GM12878 (cell line): Measurements from ENCODE around the gene AHR. TPM values are rescaled to one million over a fixed set of nuclear protein-coding genes. Genes with fewer than 3 reads are reported as not detected.

ENCODE experiments used
- ATF3 ChIP-seq: IDR thresholded peaks from 2 replicates; pipeline ENCODE4 v1.6.1; 2011; ENCODE audit warnings: low read depth, mild to moderate bottlenecking, low read length, moderate library complexity, borderline replicate concordance; ENCODE audit errors: extremely low read depth
- FOXM1 ChIP-seq: IDR thresholded peaks from 2 replicates; pipeline ENCODE4 v1.6.1; 2012; ENCODE audit warnings: low read depth, mild to moderate bottlenecking, inconsistent platforms, low read length, moderate library complexity
- IKZF2 ChIP-seq, 2 experiments: fragments of 450-650 bp; IDR thresholded peaks; 2 replicates each; pipeline ENCODE4 v1.6.1; 2017; ENCODE audit warnings: mild to moderate bottlenecking in 2 of 2, moderate library complexity in 2 of 2
- KAT2A ChIP-seq: conservative IDR thresholded peaks from 2 replicates; pipeline ENCODE4 v1.6.1; 2011; ENCODE audit warnings: low read depth, low read length; ENCODE audit not compliant: control insufficient read depth
- LARP7 ChIP-seq: fragments of 450-650 bp; IDR thresholded peaks from 2 replicates; pipeline ENCODE4 v1.6.1; 2017; ENCODE audit warnings: mild to moderate bottlenecking
- MXI1 ChIP-seq: fragments of 150-350 bp; IDR thresholded peaks from 2 replicates; pipeline ENCODE4 v1.6.1; 2011; ENCODE audit warnings: low read depth, mild to moderate bottlenecking, inconsistent platforms, low read length, improper control_type of control experiment
- NR2C1 ChIP-seq: fragments of 450-650 bp; IDR thresholded peaks from 2 replicates; pipeline ENCODE4 v1.6.1; 2017; ENCODE audit warnings: antibody characterized with exemption, mild to moderate bottlenecking, moderate library complexity
- NRF1 ChIP-seq: conservative IDR thresholded peaks from 2 replicates; pipeline ENCODE4 v1.6.1; 2011; ENCODE audit warnings: mild to moderate bottlenecking, low read depth, low read length, improper control_type of control experiment
- RAD51 ChIP-seq: fragments of 450-650 bp; IDR thresholded peaks from 2 replicates; pipeline ENCODE4 v1.6.1; 2016; ENCODE audit warnings: moderate library complexity, mild to moderate bottlenecking, inconsistent platforms
- SPI1 ChIP-seq: IDR thresholded peaks from 2 replicates; pipeline ENCODE4 v1.6.1; 2011; ENCODE audit warnings: low read depth, mild to moderate bottlenecking, low read length, moderate library complexity, borderline replicate concordance; ENCODE audit not compliant: insufficient read depth
- TCF7 ChIP-seq: IDR thresholded peaks from 2 replicates; pipeline ENCODE4 v1.6.1; 2014; ENCODE audit warnings: antibody characterized with exemption, borderline replicate concordance
- YY1 ChIP-seq: IDR thresholded peaks from 2 replicates; pipeline ENCODE4 v1.6.1; 2011; ENCODE audit warnings: low read depth, mild to moderate bottlenecking, low read length
- ZNF207 ChIP-seq: fragments of 450-650 bp; IDR thresholded peaks from 2 replicates; pipeline ENCODE4 v1.6.1; 2014; ENCODE audit warnings: antibody characterized with exemption, mild to moderate bottlenecking, borderline replicate concordance
- ZNF384 ChIP-seq: IDR thresholded peaks from 2 replicates; pipeline ENCODE4 v1.6.1; 2012; ENCODE audit warnings: low read depth, mild to moderate bottlenecking, low read length, improper control_type of control experiment, borderline replicate concordance
- polyA plus RNA-seq, 11 experiments: library from polyadenylated mRNA; depleted of rRNA in 4 of 11; unstranded in 6 of 11; stranded (reverse) in 5 of 11; fragments of >200 nt; fragmentation: Nextera tagmentation in 4 of 11; fragmentation: Illumina TruSeq in 1 of 11; extraction: Ambion mirVana in 4 of 11; extraction: Trizol in 1 of 11; gene quantifications; 1 replicate in 1 of 11; 2 replicates in 10 of 11; pipeline versions ENCODE4 v1.2.1 to v1.2.3, GENCODE V29; 2011 to 2016; ENCODE audit warnings: inconsistent platforms in 2 of 11, missing spikeins in 2 of 11, low read depth in 1 of 11
- total RNA-seq, 4 experiments: library from RNA; depleted of rRNA in 3 of 4; stranded (reverse); fragments of >200 nt in 3 of 4; fragmentation: Illumina TruSeq in 1 of 4; extraction: Trizol in 1 of 4; gene quantifications; 2 replicates each; pipeline versions ENCODE4 v1.2.1 to v1.2.3, GENCODE V29; 2013 to 2021
- TF ChIP-seq, protein P1 (sequence below): IDR thresholded peaks from 2 replicates; pipeline ENCODE4 v1.6.1; 2012; ENCODE audit warnings: improper control_type of control experiment, low read depth, low read length; ENCODE audit not compliant: insufficient replicate concordance
- TF ChIP-seq, protein P2 (sequence below): fragments of 450-650 bp; IDR thresholded peaks from 2 replicates; pipeline ENCODE4 v1.6.1; 2017; ENCODE audit warnings: antibody characterized with exemption, mild to moderate bottlenecking, moderate library complexity
- TF ChIP-seq, protein P3 (sequence below): fragments of 450-650 bp; formaldehyde crosslinking; IDR thresholded peaks from 2 replicates; pipeline ENCODE4 v1.5.0; 2022; ENCODE audit warnings: mild to moderate bottlenecking, missing genetic modification characterization

Gene AHR
- total and polyA plus RNA-seq, 10 of the 15 experiments (the other 5 are each of a cell fraction or from before 2014, with no cell fraction given) = 1.7 to 16.9 (median 4.5) TPM

- TF ChIP-seq, protein P1, sequence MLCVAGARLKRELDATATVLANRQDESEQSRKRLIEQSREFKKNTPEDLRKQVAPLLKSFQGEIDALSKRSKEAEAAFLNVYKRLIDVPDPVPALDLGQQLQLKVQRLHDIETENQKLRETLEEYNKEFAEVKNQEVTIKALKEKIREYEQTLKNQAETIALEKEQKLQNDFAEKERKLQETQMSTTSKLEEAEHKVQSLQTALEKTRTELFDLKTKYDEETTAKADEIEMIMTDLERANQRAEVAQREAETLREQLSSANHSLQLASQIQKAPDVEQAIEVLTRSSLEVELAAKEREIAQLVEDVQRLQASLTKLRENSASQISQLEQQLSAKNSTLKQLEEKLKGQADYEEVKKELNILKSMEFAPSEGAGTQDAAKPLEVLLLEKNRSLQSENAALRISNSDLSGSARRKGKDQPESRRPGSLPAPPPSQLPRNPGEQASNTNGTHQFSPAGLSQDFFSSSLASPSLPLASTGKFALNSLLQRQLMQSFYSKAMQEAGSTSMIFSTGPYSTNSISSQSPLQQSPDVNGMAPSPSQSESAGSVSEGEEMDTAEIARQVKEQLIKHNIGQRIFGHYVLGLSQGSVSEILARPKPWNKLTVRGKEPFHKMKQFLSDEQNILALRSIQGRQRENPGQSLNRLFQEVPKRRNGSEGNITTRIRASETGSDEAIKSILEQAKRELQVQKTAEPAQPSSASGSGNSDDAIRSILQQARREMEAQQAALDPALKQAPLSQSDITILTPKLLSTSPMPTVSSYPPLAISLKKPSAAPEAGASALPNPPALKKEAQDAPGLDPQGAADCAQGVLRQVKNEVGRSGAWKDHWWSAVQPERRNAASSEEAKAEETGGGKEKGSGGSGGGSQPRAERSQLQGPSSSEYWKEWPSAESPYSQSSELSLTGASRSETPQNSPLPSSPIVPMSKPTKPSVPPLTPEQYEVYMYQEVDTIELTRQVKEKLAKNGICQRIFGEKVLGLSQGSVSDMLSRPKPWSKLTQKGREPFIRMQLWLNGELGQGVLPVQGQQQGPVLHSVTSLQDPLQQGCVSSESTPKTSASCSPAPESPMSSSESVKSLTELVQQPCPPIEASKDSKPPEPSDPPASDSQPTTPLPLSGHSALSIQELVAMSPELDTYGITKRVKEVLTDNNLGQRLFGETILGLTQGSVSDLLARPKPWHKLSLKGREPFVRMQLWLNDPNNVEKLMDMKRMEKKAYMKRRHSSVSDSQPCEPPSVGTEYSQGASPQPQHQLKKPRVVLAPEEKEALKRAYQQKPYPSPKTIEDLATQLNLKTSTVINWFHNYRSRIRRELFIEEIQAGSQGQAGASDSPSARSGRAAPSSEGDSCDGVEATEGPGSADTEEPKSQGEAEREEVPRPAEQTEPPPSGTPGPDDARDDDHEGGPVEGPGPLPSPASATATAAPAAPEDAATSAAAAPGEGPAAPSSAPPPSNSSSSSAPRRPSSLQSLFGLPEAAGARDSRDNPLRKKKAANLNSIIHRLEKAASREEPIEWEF = no peak
- no peak for TF ChIP-seq YY1
- no peak for TF ChIP-seq ATF3
- no peak for TF ChIP-seq ZNF384
- no peak for TF ChIP-seq RAD51
- TF ChIP-seq NRF1 = no peak
- no peak for TF ChIP-seq KAT2A
- TF ChIP-seq TCF7 = no peak
- TF ChIP-seq SPI1 = no peak
- no peak for TF ChIP-seq ZNF207
- TF ChIP-seq, protein P2, sequence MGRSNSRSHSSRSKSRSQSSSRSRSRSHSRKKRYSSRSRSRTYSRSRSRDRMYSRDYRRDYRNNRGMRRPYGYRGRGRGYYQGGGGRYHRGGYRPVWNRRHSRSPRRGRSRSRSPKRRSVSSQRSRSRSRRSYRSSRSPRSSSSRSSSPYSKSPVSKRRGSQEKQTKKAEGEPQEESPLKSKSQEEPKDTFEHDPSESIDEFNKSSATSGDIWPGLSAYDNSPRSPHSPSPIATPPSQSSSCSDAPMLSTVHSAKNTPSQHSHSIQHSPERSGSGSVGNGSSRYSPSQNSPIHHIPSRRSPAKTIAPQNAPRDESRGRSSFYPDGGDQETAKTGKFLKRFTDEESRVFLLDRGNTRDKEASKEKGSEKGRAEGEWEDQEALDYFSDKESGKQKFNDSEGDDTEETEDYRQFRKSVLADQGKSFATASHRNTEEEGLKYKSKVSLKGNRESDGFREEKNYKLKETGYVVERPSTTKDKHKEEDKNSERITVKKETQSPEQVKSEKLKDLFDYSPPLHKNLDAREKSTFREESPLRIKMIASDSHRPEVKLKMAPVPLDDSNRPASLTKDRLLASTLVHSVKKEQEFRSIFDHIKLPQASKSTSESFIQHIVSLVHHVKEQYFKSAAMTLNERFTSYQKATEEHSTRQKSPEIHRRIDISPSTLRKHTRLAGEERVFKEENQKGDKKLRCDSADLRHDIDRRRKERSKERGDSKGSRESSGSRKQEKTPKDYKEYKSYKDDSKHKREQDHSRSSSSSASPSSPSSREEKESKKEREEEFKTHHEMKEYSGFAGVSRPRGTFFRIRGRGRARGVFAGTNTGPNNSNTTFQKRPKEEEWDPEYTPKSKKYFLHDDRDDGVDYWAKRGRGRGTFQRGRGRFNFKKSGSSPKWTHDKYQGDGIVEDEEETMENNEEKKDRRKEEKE = no peak
- TF ChIP-seq MXI1 = no peak
- TF ChIP-seq NR2C1 = no peak
- TF ChIP-seq, protein P3, sequence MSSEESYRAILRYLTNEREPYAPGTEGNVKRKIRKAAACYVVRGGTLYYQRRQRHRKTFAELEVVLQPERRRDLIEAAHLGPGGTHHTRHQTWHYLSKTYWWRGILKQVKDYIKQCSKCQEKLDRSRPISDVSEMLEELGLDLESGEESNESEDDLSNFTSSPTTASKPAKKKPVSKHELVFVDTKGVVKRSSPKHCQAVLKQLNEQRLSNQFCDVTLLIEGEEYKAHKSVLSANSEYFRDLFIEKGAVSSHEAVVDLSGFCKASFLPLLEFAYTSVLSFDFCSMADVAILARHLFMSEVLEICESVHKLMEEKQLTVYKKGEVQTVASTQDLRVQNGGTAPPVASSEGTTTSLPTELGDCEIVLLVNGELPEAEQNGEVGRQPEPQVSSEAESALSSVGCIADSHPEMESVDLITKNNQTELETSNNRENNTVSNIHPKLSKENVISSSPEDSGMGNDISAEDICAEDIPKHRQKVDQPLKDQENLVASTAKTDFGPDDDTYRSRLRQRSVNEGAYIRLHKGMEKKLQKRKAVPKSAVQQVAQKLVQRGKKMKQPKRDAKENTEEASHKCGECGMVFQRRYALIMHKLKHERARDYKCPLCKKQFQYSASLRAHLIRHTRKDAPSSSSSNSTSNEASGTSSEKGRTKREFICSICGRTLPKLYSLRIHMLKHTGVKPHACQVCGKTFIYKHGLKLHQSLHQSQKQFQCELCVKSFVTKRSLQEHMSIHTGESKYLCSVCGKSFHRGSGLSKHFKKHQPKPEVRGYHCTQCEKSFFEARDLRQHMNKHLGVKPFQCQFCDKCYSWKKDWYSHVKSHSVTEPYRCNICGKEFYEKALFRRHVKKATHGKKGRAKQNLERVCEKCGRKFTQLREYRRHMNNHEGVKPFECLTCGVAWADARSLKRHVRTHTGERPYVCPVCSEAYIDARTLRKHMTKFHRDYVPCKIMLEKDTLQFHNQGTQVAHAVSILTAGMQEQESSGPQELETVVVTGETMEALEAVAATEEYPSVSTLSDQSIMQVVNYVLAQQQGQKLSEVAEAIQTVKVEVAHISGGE = no peak
- no peak; a peak in 1 of 4 replicates for TF ChIP-seq IKZF2 (IDR thresholded peaks at IDR 0.05)
- TF ChIP-seq LARP7 = peak; percentile 93
- no peak for TF ChIP-seq FOXM1
Measured at GRCh38 chr7:17298840-17299482, 509 bp downstream of the AHR start (continued).
